Measurements from ENCODE around the gene BTBD6.

The BTBD6 gene

GRCh38 chr14:105211086-105211757 lies 37.1 kb upstream of the BTBD6 start:
- TF ChIP-seq, protein P1, sequence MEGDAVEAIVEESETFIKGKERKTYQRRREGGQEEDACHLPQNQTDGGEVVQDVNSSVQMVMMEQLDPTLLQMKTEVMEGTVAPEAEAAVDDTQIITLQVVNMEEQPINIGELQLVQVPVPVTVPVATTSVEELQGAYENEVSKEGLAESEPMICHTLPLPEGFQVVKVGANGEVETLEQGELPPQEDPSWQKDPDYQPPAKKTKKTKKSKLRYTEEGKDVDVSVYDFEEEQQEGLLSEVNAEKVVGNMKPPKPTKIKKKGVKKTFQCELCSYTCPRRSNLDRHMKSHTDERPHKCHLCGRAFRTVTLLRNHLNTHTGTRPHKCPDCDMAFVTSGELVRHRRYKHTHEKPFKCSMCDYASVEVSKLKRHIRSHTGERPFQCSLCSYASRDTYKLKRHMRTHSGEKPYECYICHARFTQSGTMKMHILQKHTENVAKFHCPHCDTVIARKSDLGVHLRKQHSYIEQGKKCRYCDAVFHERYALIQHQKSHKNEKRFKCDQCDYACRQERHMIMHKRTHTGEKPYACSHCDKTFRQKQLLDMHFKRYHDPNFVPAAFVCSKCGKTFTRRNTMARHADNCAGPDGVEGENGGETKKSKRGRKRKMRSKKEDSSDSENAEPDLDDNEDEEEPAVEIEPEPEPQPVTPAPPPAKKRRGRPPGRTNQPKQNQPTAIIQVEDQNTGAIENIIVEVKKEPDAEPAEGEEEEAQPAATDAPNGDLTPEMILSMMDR (IDR thresholded peaks at IDR 0.05; ENCODE audit: insufficient read depth, missing control alignments) = no peak
- DNase-seq (ENCODE audit: insufficient read length, low spot score) = no peak
- FAIRE-seq = no peak

DNA sequence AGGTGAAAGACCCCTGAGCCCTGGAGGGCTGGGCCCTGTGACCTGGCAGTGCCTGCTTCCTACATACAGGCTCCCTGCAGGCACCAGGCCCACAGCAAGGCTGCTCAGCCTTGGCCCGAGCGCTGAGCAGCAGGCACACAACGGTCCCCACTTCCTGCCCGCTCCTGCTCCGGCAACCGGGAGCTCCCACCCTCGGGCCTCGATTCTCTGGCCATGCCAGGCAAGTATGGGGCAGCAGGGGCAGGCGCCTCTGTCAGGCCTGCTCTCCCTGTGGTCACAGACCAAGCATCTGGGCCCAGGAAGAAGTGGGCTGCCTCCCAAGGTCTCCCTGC lies 36.6 kb upstream of the BTBD6 start:
- no peak for FAIRE-seq
- TF ChIP-seq, protein P1 (IDR thresholded peaks at IDR 0.05; ENCODE audit: insufficient read depth, missing control alignments) = no peak
- no peak for DNase-seq (ENCODE audit: insufficient read length, low spot score)

DNA sequence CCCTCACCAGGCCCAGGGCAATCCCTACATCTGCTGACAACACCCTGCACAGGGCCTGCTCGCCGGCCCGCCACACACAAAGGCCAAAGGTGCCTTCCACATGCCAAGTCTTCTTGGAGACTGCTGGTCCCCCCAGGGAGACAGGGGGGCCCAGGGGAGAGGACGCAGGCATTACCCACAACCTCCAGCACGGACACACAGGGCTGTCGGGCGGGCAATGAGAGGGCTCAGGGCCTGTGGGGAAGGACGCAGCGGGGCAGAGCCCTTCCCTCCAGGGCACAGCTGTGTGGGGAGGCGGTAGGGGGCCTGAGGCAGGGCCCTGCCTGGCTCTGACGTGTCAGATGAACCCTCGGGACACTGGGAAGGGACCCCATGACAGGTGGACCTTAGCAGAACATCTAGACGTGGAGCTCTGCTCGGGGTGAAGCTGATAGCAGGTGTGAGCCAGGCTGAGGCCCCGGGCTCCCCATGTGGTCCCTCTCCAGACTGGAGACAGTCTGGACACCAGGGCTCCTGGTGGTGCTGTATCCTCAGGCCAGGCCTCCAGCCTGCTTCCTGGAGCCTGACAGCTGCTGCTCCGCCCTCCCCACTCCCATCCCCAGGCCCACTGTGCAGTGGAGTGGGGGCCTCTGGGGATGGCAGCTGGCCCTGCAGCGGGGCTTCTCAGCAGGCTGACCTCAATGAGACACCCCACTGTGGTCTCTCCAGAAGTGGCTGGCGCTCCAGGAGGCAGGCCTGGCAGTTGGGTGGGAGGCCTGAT lies 35.6 kb upstream of the BTBD6 start:
- no peak for FAIRE-seq

GRCh38 chr14:105213361-105213760 lies 35.0 kb upstream of the BTBD6 start:
- TF ChIP-seq, protein P1 (IDR thresholded peaks at IDR 0.05; ENCODE audit: insufficient read depth, missing control alignments) = no peak
- FAIRE-seq (no peak), DNase-seq (ENCODE audit: insufficient read length, low spot score) (no peak)

More for the DNA sequence above, 35.6 kb upstream of the BTBD6 start:
- TF ChIP-seq, protein P1 (IDR thresholded peaks at IDR 0.05; ENCODE audit: insufficient read depth, missing control alignments) = no peak
- no peak for DNase-seq (ENCODE audit: insufficient read length, low spot score)

DNA sequence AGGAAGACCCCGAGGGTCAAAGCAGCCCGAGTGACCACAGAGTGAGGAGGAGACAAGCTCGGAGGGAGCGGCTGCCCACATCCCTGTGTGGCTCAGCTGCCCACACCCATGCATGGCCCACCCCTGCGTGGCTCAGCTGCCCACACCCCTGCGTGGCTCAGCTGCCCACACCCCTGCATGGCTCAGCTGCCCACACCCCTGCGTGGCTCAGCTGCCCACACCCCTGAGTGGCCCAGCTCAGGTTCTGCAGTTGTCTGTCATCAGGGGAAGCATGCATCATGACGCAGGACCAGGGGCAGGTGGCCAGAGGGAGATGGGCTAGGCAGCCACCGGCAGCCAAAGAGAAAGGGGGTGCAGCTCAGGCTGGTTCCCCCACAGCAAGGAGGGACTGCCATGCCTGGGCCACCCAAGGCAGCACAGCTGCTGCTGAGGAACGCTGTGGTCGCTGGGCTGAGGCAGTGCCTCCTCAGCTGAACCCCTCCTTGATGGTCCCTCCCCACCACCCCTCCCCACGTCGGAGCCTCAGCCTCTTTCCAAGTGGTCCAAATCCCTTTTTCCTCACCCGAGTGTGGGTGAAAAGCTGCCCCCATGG lies 33.9 kb upstream of the BTBD6 start:
- TF ChIP-seq, protein P1 (IDR thresholded peaks at IDR 0.05; ENCODE audit: insufficient read depth, missing control alignments) = no peak
- DNase-seq (ENCODE audit: insufficient read length, low spot score) (no peak), FAIRE-seq (no peak)

DNA sequence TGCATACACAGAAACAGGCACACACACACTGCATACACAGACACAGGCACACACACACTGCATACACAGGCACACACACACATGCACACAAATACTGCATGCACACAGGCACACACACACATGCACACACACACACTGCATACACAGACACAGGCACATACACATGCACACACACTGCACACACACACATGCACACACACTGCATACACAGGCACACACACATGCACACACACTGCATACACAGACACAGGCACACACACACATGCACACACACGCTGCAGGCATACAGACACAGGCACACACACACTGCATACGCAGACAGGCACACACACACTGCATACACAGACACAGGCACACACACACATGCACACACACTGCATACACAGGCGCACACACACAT lies 32.7 kb upstream of the BTBD6 start:
- no peak for FAIRE-seq
- no peak for DNase-seq (ENCODE audit: insufficient read length, low spot score)
- TF ChIP-seq, protein P1 (IDR thresholded peaks at IDR 0.05; ENCODE audit: insufficient read depth, missing control alignments) = no peak
